Suppressor macrophage (primary cell): ENCODE results near the gene RALGAPA1.

Experiments
- DNase-seq, 4 experiments: peaks; one replicate each; pipeline ENCODE4 v3.0.0-alpha.2; 2020 to 2022

Gene RALGAPA1

GRCh38 chr14:35534208-35534872 lies 274.8 kb downstream of the RALGAPA1 start:
- DNase-seq, result peak; percentile 1 to 29 (median 10)

GRCh38 chr14:35533357-35534207 lies 275.5 kb downstream of the RALGAPA1 start, which contains the start of gene INSM2:
Gene INSM2, plus strand, starts transcription at chr14:35534164. Its CDS starts 89 bp downstream, at chr14:35534253.
- DNase-seq, result peak; percentile 31 to 78 (median 48)

GRCh38 chr14:35532783-35533356 lies 276.2 kb downstream of the RALGAPA1 start:
- DNase-seq, result peak in 1 of 4 experiments; percentile 1

- no peak for DNase-seq
Measured at GRCh38 chr14:35531960-35532747, 276.9 kb downstream of the RALGAPA1 start.

GRCh38 chr14:35526962-35527361 lies 282.1 kb downstream of the RALGAPA1 start:
- DNase-seq, result no peak

- DNase-seq, result no peak
Measured at GRCh38 chr14:35525695-35526094, 283.4 kb downstream of the RALGAPA1 start.

- DNase-seq, result no peak
Measured at GRCh38 chr14:35519986-35520385, 289.1 kb downstream of the RALGAPA1 start.

- no peak for DNase-seq
Measured at GRCh38 chr14:35515916-35516315, 293.2 kb downstream of the RALGAPA1 start.

GRCh38 chr14:35512765-35513164 lies 296.3 kb downstream of the RALGAPA1 start:
- DNase-seq, result no peak

- DNase-seq, result no peak
Measured at GRCh38 chr14:35509846-35510245, 299.2 kb downstream of the RALGAPA1 start.

GRCh38 chr14:35506927-35507326 lies 302.2 kb downstream of the RALGAPA1 start:
- DNase-seq, result peak in 1 of 4 experiments; percentile 7

- no peak for DNase-seq
Measured at GRCh38 chr14:35506461-35506860, 302.6 kb downstream of the RALGAPA1 start.

- no peak for DNase-seq
Measured at GRCh38 chr14:35504260-35504659, 304.8 kb downstream of the RALGAPA1 start.

- no peak for DNase-seq
Measured at GRCh38 chr14:35503646-35504045, 305.4 kb downstream of the RALGAPA1 start.

GRCh38 chr14:35499180-35499579 lies 309.9 kb downstream of the RALGAPA1 start:
- DNase-seq, result no peak

GRCh38 chr14:35495278-35495677 lies 313.8 kb downstream of the RALGAPA1 start:
- DNase-seq, result no peak

- no peak for DNase-seq
Measured at GRCh38 chr14:35492569-35493014, 316.5 kb downstream of the RALGAPA1 start.
